Thoracic aorta (tissue), 2 donors: Measurements from ENCODE around the gene EXOC4. TPM values are rescaled to one million over a fixed set of nuclear protein-coding genes. Genes with fewer than 3 reads are reported as not detected.
"Not testable (repeated sequence)": the region's sequence is repeated elsewhere in the genome, so short reads cannot be mapped to it uniquely, and the experiment has no call there.

ENCODE experiments used
- ATAC-seq: fragments of 150-250 bp; one replicate; pipeline ENCODE4 v1.8.0; 2017; ENCODE audit warnings: low read depth; ENCODE audit not compliant: insufficient number of reproducible peaks, low FRiP score
- DNase-seq: peaks from one replicate; pipeline ENCODE4 v3.0.0-alpha.2; 2020; ENCODE audit warnings: low spot score
- H3K27ac ChIP-seq, 2 donors: fragments of 200-600 bp; sonication (generic); 1 replicate in 1 of 2; 2 replicates in 1 of 2; pipeline ENCODE4 v1.5.1; 2016; ENCODE audit warnings: mild to moderate bottlenecking in 2 of 2, moderate library complexity in 2 of 2
- H3K27me3 ChIP-seq: fragments of 200-600 bp; sonication (generic); replicated peaks from 2 replicates; pipeline ENCODE4 v1.6.0; 2016; ENCODE audit warnings: mild to moderate bottlenecking; ENCODE audit not compliant: insufficient read depth
- H3K36me3 ChIP-seq: fragments of 200-600 bp; sonication (generic); one replicate; pipeline ENCODE4 v1.5.1; 2016
- H3K4me1 ChIP-seq, 2 donors: fragments of 200-600 bp; sonication (generic); 1 replicate in 1 of 2; 2 replicates in 1 of 2; pipeline versions ENCODE4 v1.5.1 to v1.6.0; 2016; ENCODE audit warnings: low read depth in 2 of 2, mild to moderate bottlenecking in 1 of 2; ENCODE audit not compliant: control insufficient read depth in 1 of 2
- H3K4me3 ChIP-seq: fragments of 200-600 bp; sonication (generic); 2 replicates; pipeline ENCODE4 v1.5.1; 2016; ENCODE audit warnings: mild to moderate bottlenecking
- H3K9me3 ChIP-seq: fragments of 200-600 bp; sonication (generic); 2 replicates; pipeline ENCODE4 v1.5.1; 2016
- total RNA-seq, 2 donors: library from RNA; depleted of rRNA; stranded (reverse); fragments of >200 nt; gene quantifications; one replicate each; pipeline versions ENCODE4 v1.1.0 to v1.2.3, GENCODE V29; 2016
- TF ChIP-seq, protein P1 (sequence below): fragments of 200-600 bp; sonication (generic); IDR thresholded peaks from one replicate; pipeline ENCODE4 v1.5.1; 2019; ENCODE audit warnings: antibody characterized with exemption

Gene EXOC4
- total RNA-seq, 2 donors from 2014 or later: 65.3 to 72.8 TPM

DNA sequence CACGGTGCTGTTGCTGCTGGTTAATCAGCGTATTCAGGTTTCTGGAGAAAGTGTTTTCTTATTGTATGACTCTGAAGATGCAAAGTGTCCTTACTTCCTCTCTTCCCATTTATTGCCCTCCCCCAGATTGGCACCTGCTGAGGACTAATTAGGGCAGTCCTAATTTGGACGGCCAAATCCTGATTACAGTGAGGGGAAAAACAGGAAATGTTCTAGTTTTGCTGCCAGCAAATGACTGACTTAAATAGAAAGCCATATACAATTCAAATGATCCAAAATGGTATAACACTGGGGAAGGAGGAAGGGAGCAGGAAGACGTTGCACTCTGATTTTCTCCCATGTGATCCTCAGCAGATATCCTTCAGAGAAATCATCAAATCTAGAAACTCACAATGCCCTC lies 651.9 kb downstream of the EXOC4 start:
- Histone ChIP-seq H3K27ac (no peak overlapping the region), H3K4me3 (no peak overlapping the region), H3K4me1 (no peaks in the 10 kb centered on the region), H3K9me3 (no peaks in the 10 kb centered on the region), H3K27me3 (no peaks in the 10 kb centered on the region), H3K36me3 (no peaks in the 10 kb centered on the region)
- no peak for ATAC-seq
- DNase-seq: no peak
- TF ChIP-seq, protein P1, sequence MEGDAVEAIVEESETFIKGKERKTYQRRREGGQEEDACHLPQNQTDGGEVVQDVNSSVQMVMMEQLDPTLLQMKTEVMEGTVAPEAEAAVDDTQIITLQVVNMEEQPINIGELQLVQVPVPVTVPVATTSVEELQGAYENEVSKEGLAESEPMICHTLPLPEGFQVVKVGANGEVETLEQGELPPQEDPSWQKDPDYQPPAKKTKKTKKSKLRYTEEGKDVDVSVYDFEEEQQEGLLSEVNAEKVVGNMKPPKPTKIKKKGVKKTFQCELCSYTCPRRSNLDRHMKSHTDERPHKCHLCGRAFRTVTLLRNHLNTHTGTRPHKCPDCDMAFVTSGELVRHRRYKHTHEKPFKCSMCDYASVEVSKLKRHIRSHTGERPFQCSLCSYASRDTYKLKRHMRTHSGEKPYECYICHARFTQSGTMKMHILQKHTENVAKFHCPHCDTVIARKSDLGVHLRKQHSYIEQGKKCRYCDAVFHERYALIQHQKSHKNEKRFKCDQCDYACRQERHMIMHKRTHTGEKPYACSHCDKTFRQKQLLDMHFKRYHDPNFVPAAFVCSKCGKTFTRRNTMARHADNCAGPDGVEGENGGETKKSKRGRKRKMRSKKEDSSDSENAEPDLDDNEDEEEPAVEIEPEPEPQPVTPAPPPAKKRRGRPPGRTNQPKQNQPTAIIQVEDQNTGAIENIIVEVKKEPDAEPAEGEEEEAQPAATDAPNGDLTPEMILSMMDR: no peak

DNA sequence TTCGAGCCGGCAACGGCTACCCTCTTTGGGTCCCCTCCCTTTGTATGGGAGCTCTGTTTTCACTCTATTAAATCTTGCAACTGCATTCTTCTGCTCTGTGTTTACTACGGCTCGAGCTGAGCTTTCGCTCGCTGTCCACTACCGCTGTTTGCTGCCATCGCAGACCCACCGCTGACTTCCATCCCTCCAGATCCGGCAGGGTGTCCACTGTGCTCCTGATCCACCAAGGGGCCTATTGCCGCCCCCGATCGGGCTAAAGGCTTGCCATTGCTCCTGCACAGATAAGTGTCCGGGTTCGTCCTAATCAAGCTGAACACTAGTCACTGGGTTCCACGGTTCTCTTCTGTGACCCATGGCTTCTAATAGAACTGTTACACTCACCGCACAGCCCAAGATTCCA lies 653.7 kb downstream of the EXOC4 start:
- H3K4me3 ChIP-seq, H3K9me3 ChIP-seq, H3K4me1 ChIP-seq, H3K36me3 ChIP-seq, DNase-seq, H3K27me3 ChIP-seq, ATAC-seq, H3K27ac ChIP-seq: not testable (repeated sequence)

DNA sequence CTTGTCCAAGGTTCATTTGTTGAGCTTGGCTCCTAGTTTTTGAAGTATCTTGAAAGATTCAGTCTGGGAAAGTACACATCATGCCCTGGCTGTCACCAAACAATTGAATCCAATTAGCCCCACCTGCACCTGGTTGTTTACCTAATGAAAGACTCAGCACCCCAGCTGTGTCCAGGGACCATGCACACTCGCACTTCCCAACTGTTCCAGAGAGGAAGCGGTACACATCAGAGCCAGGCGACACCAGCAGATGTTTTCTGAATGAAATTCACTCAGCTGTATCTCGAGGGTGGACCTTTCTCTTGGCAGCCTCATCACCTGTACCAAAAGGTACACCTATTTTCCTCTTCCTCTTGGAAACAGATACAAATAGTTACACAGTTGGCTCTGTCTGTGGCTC lies 657.9 kb downstream of the EXOC4 start:
- Histone ChIP-seq H3K9me3 (no peaks in the 10 kb centered on the region), H3K4me3 (no peak overlapping the region), H3K27me3 (no peaks in the 10 kb centered on the region), H3K27ac (no peak overlapping the region), H3K36me3 (no peaks in the 10 kb centered on the region), H3K4me1 (no peaks in the 10 kb centered on the region)
- TF ChIP-seq, protein P1: no peak
- DNase-seq (no peak), ATAC-seq (no peak)

DNA sequence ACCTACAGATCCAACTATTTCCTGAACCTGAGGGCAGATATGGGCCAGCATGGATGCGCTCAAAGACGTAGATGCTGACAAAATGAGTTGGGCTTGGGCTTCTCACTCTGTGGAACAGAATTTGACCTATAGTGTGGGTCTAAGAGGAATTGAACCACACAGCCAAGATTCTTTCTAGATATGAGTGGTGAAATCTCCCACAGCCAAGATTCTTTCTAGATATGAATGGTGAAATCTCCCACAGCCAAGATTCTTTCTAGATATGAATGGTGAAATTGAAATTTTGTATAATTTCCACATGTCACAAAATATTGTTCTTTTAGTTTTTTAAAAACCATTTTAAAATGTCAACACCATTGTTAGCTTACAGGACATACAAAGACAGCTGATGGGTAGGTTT lies 658.8 kb downstream of the EXOC4 start:
- TF ChIP-seq, protein P1: no peak
- Histone ChIP-seq H3K4me1 (no peaks in the 10 kb centered on the region), H3K4me3 (no peak overlapping the region), H3K9me3 (no peaks in the 10 kb centered on the region), H3K27me3 (no peaks in the 10 kb centered on the region), H3K27ac (no peak overlapping the region), H3K36me3 (no peaks in the 10 kb centered on the region)
- no peak for ATAC-seq
- no peak for DNase-seq

DNA sequence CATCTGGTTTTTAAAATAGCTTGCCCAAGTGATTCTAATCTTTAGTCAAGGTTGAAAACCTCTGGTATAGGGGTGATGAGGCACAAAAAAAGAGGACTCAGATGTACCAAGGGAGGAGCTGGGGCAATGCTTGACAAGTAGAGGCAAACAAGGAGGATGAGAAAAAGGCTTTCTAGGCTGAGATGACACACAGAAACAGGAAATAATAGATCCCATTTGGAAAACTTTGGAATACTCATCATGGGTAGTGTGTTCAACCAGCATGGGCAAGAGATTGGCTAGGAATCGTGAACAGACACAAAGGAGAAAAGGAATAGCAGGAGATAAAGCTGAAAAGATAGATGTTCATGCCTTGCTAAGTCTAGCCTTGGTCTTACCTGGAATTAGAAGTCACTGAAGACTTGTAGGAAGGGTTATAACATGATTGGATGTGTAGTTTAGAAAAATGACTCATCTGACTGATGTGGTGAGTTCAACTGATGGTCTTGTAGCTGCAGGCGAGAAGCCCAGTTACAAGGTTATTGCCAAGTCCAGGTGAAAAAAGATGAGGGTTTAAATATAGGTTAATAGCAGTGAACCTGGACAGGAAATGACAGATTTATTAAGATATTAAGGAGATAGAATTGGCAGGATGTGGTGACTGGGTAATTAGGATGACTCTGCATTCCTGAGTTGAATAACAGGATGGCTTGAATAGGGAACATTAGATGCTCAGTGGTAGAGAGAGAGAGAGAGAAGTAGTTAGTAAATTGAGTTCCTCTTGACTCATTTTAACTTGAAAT lies 660.2 kb downstream of the EXOC4 start:
- Histone ChIP-seq H3K4me1 (no peaks in the 10 kb centered on the region), H3K27ac (no peak overlapping the region), H3K27me3 (no peaks in the 10 kb centered on the region), H3K9me3 (no peaks in the 10 kb centered on the region), H3K36me3 (no peaks in the 10 kb centered on the region), H3K4me3 (no peak overlapping the region)
- TF ChIP-seq, protein P1: no peak
- ATAC-seq (no peak), DNase-seq (no peak)

DNA sequence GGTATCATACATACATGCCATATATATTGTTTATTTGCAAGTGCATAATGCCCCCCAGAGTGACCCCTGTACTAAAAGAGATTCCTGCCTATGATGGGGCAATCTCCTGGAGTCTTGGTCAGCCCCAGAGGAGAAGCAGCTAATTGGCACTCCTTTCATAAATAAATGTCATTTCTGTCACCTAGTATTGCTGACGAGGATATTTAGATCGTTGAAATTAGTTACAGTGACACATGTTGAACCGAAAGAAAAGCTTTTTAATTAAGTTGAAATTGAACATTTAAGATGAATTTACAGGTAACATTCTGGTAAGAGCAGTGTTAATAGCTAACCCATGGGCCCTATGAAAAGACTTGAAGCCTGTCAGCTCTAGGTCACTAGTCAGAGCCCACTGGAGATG lies 663.7 kb downstream of the EXOC4 start:
- H3K4me1 ChIP-seq: no peaks in the 10 kb centered on the region
- no peak overlapping the region for H3K4me3 ChIP-seq
- H3K36me3 ChIP-seq: no peaks in the 10 kb centered on the region
- no peak for ATAC-seq
- H3K27me3 ChIP-seq: no peaks in the 10 kb centered on the region
- no peak overlapping the region for H3K27ac ChIP-seq
- TF ChIP-seq, protein P1: no peak
- no peak for DNase-seq
- H3K9me3 ChIP-seq: peaks cover 10% of the 10 kb centered on the region
